Activated naive CD8-positive, alpha-beta T cell treated with anti-CD3 and anti-CD28 coated beads, Interleukin-2, amount 50 U/mL, for 16 hours (primary cell): Measurements from ENCODE around the gene LRRC7.

Experiments used
- DNase-seq: peaks from one replicate; pipeline ENCODE4 v3.0.0-alpha.2; 2020; ENCODE audit warnings: low read depth, low spot score

LRRC7 gene

DNA sequence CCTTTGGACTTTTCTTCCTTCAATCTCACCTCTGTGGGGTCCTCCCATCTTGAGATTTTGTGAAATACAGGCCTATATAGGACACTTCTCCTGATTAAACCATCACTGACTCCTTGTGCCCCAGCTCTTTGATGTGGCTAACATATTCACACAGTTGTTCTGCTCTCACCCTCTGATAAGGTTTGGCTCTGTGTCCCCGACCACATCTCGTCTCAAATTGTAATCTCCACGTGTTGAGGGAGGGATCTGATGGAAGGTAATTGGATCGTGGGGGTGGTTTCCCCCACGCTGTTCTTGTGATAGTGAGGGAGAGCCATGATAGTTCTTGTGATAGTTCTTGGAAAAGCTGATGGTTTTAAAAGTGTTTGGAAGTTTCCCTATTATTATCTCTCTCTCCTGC lies 19.7 kb downstream of the LRRC7 start:
- no peak for DNase-seq

DNA sequence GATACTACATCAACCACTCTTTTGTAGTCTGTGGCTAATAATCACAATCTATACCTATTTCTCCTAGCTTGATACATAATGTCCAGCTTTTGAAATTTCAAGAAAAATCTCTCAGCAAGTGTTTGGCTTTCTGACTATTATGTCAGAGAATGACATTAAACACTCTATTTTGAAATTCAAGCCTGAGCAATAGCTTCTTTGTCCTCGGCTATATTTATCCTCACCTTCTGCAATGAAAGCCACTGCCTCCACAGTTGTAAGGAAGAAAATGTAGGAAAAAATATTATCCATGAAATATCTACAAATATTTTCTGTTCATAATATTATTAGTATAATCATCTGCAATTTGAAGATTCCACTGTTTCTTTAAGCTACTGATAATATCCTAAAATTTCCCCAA lies 22.1 kb downstream of the LRRC7 start:
- DNase-seq: no peak

DNA sequence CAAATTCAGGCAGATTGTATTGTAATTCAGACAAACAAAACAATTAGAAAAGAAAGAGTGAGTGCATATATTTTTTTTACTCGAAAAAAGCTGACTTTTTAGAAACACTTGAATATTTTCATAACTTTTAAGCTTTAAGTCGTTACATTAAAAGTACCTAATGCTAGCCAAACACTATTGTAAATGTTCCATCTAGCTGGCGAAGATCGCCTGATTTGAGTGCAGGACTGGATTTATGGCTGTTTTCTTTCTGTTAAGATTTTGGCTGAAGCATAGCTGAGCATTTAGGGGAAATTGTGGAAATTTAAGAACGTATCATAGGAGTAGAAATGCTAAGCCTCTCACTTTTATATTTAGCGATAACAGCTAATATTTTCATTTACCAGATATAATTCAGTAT lies 24.6 kb downstream of the LRRC7 start:
- DNase-seq: no peak

DNA sequence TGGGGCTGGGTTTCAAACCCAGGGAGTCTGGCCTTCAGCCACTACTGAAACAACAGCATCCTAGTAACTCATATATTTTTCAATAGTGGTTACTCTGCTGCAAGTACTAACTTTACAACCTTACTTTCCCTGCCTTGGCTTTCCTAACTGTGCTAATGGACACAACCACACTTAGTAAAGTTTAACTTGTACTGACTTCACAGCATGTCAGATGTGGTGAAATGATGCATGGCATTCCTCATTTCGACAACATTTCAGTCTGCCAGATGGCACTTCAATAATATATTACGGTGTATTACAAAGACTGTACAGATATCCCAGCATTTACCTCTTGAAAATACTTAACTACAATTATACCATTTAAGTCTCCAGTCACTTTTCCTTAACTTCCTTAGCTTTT lies 27.8 kb downstream of the LRRC7 start:
- DNase-seq: no peak

DNA sequence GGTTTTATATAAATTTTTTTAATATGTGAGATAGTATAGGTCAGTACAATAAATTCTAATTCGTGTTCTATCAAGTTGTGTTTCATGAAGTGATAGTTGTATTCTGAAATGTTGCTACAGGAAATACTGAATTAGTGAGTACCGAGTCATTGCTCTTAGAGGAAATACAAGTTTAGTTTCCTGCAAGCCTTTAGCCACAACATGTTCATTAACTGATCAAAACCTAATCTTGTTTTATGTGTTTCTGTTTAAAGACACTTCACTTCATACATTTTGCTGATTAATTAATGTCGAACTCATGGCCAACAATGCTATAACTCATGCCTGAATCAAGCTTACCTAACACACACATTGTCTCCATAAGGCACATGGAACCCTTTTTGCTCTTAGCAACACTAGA lies 43.6 kb downstream of the LRRC7 start:
- no peak for DNase-seq

DNA sequence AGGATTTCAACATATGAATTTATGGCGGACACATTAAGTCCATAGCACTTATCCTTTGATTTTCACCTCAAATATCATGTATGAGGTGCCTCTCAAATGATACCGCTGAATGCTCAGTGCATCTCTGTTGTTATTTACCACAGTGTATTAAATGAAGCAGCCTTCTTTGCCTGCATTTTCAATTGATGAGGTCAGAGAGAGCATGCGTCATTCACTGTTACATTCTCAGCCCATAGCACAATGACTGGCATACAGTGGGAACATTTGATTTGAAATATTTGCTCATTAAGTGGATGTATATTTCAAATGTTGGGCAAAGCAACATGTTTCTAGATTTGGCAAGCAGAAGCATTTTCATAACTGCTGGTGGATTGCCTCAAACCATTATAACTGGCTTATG lies 45.7 kb downstream of the LRRC7 start:
- no peak for DNase-seq

DNA sequence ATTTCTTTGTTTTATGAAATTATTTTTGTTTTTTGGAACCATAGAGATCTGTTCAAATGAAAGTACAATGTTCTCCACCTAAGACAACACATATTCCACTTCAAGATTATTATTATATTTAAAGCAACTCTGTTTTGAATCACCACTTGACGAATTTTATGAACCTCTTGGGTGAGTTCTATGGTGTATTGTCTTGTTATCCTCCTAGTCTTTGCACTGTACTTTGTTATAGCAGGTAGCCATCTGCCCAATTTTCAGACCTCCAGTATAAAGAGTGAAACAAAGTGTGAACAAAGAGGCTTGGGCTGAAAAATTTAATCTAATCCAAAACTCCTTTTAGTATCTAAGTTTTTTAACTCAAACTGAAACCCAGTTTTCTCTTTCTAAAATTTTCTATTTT lies 71.0 kb downstream of the LRRC7 start:
- DNase-seq: no peak

DNA sequence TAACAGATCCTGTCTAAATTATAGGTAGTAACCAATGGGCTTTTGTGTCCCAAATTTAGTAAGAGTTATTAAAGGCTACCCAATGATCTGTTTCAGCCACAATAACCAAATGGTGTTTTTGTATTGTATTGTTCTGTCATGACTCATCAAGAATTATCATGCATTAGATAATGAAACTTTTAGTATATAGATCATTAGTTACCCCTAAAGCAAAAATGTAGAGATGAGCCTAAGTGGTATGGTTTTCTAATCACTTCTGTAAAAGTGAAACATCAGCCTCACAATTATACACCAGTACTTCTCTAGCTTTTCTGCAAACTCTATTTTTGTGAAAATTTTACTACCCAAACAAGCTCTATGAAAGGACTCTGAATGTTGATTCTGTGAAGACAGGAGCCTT lies 71.4 kb downstream of the LRRC7 start:
- DNase-seq: no peak

DNA sequence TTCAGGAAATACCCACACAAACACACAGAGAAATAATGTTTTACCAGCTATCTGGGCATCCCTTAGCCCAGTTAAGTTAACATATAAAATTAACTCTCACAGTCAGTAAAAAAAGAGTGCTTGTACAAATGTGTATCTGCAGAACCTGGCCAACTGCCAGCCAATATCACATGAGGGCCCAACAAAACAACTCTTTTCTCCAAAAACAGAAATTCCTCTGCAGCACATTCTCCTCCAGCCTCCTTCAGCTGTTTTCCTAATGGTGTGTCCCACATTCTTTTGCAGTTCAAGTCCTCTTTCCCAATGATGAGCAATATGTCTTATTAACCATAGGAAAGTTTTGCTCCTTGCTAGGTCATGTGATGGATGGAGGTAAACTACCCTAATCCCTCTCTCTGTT lies 75.5 kb downstream of the LRRC7 start:
- DNase-seq: no peak

DNA sequence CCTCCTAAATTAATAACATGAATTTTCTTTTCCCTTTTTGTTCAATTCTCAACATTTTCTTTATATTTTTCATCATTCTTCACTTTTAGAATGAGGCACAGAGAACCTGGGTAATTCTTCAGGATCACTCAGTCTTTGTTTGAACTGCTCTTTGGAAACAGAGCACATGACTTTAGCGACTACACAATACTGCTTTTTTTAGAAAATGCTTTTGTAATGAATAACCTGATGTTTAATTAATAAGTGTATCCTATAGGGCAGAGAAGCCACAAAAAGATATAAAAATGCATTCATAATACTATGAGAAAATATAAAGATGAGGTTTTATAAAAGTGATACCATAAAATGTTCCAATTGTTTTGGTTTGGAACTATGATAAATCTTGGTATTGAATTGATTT lies 77.8 kb downstream of the LRRC7 start:
- DNase-seq: no peak

DNA sequence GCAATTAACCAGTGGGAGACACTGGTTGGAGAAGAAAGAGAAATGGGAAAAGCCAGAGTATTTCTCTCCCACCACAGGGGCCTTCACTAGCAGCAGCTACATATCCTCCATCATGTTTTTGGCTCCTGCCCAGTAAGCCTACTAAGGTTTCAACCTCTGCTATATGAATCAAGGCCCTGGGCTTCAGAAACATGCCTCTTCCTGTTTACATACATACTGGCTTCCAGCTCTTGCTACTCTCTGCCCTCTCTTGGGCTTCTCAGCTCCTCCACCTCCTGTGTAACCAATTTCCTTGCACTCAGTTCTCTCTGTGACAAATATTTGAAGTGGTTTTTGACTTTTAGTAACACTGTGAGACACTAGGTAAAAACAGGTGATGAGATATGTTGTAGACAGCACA lies 80.8 kb downstream of the LRRC7 start:
- DNase-seq: no peak

DNA sequence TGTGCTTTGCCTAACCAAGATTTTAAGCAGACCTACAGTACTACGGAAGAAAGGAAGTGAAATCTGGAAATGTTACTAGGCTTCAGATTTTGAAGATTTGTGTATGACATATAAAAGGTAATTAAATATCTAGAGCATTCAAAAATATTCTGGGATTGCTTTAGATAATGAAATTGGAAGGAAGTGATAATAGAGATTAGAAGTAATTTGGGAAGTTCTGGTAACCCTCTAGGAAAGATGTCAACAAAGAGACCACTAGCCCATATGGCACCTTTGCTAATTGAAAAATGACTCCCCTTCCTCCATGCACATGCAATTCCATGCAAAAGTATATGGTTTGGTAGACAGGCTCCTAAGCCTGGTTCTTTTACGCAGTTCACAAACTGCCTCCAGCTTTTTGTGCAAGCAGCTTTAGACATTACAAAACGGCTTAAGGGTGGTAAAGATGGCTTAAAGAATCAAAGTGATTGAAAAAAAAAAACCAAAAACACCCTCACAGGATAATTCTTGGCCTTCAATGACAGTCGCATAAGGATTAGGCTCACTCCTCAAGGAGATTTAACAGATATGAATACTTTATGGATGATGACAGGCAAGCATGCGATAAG lies 81.8 kb downstream of the LRRC7 start:
- no peak for DNase-seq

DNA sequence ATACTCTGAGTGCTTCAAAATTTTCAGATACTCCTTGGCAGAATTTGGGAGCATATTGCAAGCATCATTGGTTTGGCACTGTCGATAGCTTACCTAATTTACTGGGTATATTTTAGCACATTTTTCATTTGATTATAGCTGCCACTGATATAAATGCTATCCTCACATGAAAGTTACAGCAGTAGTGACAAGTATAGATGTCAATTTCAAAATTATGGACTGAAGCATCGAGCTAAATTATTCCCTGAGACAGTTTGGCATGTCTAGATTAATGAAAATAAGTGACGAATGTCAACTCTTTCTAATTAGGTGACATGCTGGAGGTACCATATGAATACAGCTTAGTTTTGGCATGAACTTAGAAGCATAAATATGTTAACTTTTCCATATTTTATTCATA lies 83.1 kb downstream of the LRRC7 start:
- no peak for DNase-seq

DNA sequence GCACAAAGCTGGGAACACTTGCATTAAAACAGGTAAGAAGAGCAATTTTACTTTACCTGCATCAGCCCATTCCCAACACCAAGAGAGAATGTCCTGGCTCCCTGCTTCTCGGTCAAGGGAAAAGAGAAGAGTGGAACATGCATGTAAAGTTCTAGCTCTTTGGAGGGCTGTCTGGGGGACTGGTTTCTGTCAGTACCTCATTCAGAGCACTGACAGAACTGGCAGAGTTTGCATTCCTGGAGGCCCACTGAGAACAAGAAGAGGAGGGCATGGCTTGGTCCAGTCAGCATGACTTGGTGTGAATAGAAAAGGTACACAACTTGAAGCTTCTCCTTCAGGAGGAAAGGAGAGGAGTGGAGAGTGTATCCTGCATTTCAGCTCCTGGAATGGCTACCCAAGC lies 83.9 kb downstream of the LRRC7 start:
- no peak for DNase-seq

DNA sequence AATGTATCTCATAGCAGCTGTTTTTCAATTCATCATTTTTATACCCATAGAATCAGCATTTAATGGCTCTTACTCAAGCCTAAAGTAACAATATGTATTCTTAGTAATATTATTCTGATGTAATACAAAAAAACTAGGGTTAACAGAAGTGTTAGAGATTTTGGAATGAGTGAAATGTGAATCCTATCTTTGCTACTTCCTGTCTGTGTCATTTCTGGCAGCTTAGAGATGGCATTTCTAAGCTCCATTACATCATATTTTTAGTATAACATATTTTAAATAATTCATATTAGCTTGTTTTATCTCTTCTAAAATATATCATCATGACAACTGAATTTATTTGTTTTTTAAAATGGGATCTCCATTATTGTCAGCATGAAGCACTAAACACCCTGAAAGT lies 90.2 kb downstream of the LRRC7 start:
- DNase-seq: no peak

DNA sequence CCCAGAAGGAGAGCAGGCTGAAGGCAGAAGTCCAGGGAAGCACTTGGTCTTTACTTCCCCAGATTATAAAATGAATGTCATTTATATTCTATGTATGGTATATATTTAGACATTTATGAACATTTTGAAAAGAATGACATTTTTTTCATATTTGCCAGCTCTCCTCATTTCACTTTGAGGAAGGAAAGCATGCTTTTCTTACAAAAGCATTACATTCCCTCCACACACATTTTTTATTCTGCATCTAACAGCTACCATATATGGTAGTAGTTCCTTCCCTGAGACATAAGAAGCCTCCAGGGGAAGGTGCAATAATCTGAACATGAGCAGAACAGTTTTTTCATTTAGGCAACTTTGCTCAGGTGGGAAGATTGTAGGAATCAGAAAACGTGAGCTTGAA lies 94.0 kb downstream of the LRRC7 start:
- DNase-seq: no peak

DNA sequence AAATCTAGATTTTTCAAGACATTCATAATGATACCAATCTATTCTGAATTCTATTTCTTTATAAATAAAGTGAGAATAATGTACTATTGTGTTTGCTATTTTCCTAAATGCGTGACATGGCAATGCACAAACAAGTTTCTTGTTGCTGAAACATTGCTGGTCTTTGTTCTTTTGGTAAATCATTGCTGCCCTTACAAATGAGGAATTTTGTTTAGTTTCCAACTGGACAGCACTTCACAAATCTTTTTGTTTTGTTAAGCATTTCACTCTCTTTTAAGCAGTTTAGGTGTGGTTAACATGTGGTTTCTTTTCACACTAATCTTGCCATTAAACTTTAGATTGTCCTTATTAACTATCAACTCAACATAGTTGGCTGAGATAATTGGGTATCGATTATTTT lies 94.6 kb downstream of the LRRC7 start:
- no peak for DNase-seq

DNA sequence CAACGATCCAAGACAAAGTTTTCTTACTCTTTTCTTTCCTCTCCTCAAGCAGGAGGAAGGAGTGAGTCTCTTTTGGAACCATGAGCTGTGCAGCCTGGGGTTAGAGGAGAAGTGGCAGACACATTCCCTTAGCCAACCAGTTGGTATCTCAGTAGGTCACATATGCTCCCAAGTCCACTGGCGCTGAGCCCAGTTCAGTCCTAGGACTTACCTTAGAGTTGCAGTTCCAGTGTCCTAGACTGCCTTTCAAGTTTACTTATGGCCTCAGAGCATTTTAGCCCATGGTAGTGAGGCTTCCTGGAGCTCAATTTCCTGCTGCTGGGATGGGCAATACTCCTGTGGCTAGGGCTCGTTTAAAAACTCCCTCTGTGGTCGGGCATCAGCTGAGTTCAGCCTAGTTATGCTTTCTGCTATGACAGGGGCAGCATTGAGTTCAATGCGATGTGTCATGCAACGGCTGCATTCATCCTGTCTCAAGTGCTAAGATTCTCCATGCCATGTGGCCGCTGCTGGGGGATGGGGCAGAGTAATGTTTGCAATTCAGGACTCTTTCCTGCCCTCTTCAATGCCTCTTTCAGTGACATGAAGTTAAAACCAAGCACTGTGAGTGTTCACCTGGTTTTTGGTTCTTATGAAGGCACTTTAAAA lies 103.8 kb downstream of the LRRC7 start:
- no peak for DNase-seq

DNA sequence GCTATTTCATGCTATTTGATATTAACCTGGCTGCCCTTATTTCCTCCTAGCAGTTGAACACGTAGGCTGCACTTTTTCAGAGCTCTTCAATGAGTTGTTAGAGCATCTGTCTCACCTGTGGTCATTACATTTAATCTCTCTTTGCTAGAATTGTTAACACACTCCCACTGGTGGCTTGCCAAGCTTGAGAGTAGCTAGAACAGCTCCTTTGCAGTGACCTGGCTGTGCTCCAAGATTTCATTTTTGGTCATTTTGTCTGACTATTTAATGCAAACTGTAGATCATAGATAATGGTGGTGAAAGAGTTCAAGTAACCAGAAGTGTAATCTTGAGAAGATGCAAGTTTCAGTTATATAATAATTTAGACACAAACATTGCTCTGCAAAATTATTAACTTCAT lies 105.6 kb downstream of the LRRC7 start:
- DNase-seq: no peak

DNA sequence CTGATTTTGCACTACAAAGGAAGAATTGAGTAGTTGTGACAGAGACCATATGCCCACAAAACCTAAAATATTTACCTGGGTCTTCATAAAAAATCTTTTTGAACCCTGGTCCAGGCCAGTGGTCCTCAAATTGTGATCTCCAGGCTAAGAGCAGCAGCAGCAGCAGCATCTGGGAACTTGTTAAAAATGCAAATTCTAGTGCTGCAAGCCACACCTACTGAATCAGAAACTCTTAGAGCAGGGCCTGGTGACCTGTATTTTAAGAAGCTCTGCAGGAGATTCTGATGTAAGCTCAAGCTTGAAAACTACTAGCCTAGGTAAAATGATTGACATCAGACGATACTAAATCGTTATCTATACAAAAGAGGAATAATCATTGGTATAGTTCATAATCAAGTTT lies 112.2 kb downstream of the LRRC7 start:
- no peak for DNase-seq

DNA sequence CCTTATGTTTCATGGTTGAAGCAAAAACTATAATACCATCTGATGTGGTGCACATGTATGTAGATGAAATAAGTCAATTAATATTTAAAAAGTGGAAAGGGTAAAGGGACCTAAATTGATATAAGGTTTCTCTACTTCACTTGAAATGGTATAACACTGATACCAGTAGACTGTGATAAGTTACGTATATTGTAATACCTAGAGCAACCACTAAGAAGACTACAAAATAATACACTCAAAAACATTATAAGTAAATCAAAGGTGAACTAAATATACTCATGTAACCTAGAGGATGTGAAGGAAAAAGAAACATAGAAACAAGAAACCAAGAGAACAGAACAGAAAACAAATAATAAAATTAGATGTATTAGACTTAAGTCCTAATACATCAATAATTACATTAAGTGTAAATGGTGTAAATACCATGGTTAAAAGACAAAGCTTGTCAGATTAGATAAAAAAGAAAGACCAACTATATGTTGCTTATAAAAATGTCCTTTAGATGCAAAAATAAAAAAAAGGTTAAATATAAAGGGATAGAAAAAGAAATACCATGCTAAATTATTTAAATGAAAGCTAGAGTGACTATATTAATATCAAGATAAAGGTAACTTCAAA lies 118.8 kb downstream of the LRRC7 start:
- DNase-seq: no peak

DNA sequence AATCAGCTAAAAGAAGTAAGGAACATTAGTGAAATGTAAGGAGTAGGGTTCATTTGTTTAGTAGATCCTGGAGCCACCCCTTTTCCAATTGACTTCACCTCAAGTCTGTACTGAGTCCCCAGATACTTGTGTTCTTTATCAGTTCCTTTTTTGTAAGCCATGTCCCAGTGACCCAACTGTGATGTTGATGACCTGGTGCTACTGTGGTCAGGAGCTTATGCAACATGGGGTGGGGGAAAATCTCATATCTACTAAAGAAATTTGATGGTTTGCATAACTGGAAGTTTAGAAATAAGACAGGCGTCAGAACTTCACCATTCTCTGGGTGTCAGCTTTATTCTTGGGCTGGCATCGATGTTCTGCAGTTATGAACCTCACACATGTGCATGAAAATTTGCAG lies 120.5 kb downstream of the LRRC7 start:
- DNase-seq: no peak

DNA sequence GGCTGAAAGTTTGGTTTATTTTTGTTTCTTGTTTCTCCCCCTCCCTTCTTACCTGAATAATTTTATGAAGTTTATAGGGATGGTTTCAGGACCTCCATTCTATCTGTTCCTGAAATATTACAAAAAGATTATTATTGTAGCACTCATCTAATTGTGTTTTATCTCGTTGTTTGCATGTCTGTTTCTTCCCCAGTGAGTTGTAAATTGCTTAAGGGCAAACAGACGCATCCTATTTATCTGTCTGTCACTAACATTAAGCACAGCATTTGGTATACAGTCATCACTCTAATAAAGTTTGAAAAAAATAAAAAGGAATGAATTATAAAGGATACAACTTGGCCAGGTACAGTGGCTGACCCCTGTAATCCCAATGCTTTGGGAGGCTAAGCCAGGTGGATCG lies 123.5 kb downstream of the LRRC7 start:
- no peak for DNase-seq
